Measurements from ENCODE around the gene RGMA. TPM values are rescaled to one million over a fixed set of nuclear protein-coding genes. Genes with fewer than 3 reads are reported as not detected.

RGMA gene
- total RNA-seq, 1 donor from 2014 or later: 11.4 TPM

GRCh38 chr15:93051236-93052089, 37.5 kb downstream of the RGMA start:
- no peaks in the 10 kb centered on the region for H3K27me3 Mint-ChIP-seq
- peaks cover 1% of the 10 kb centered on the region for H3K9me3 Mint-ChIP-seq (ENCODE audit: low read depth)
- H3K4me1 Mint-ChIP-seq (ENCODE audit: low read depth): no peaks in the 10 kb centered on the region
- H3K36me3 Mint-ChIP-seq (ENCODE audit: insufficient read depth): peaks cover 17% of the 10 kb centered on the region
- DNase-seq (ENCODE audit: low spot score, unreplicated experiment): no peak
- no peak overlapping the region for H3K27ac Mint-ChIP-seq
- H3K4me3 Mint-ChIP-seq (ENCODE audit: low read depth): no peak overlapping the region
- TF ChIP-seq, protein P1, sequence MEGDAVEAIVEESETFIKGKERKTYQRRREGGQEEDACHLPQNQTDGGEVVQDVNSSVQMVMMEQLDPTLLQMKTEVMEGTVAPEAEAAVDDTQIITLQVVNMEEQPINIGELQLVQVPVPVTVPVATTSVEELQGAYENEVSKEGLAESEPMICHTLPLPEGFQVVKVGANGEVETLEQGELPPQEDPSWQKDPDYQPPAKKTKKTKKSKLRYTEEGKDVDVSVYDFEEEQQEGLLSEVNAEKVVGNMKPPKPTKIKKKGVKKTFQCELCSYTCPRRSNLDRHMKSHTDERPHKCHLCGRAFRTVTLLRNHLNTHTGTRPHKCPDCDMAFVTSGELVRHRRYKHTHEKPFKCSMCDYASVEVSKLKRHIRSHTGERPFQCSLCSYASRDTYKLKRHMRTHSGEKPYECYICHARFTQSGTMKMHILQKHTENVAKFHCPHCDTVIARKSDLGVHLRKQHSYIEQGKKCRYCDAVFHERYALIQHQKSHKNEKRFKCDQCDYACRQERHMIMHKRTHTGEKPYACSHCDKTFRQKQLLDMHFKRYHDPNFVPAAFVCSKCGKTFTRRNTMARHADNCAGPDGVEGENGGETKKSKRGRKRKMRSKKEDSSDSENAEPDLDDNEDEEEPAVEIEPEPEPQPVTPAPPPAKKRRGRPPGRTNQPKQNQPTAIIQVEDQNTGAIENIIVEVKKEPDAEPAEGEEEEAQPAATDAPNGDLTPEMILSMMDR (IDR thresholded peaks at IDR 0.05; ENCODE audit: unreplicated experiment): no peak

DNA sequence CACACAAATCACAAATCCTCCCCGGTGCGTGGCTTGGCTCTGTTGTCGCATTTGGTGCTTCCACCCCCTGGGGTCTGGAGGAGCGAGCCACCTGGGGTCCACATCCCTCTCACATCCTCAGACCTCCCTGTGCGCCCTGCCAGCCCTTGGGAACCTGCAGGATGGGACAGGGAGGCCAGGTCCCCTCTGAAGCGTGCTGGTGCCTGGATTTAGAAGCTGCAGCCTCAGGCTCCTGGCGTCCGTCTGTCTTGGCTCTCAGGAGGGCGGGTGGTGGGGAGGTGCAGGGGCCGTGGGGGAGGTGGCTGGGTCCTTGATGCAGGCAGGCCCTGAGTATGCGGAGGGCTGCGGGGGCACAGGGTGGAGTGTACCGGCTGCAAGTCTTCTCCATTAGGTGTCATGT, 38.4 kb downstream of the RGMA start:
- peaks cover 24% of the 10 kb centered on the region for H3K36me3 Mint-ChIP-seq (ENCODE audit: insufficient read depth)
- peaks cover 7% of the 10 kb centered on the region for H3K9me3 Mint-ChIP-seq (ENCODE audit: low read depth)
- no peak overlapping the region for H3K4me3 Mint-ChIP-seq (ENCODE audit: low read depth)
- TF ChIP-seq, protein P1 (IDR thresholded peaks at IDR 0.05; ENCODE audit: unreplicated experiment): no peak
- no peaks in the 10 kb centered on the region for H3K4me1 Mint-ChIP-seq (ENCODE audit: low read depth)
- DNase-seq (ENCODE audit: low spot score, unreplicated experiment): no peak
- no peak overlapping the region for H3K27ac Mint-ChIP-seq
- H3K27me3 Mint-ChIP-seq: no peaks in the 10 kb centered on the region

DNA sequence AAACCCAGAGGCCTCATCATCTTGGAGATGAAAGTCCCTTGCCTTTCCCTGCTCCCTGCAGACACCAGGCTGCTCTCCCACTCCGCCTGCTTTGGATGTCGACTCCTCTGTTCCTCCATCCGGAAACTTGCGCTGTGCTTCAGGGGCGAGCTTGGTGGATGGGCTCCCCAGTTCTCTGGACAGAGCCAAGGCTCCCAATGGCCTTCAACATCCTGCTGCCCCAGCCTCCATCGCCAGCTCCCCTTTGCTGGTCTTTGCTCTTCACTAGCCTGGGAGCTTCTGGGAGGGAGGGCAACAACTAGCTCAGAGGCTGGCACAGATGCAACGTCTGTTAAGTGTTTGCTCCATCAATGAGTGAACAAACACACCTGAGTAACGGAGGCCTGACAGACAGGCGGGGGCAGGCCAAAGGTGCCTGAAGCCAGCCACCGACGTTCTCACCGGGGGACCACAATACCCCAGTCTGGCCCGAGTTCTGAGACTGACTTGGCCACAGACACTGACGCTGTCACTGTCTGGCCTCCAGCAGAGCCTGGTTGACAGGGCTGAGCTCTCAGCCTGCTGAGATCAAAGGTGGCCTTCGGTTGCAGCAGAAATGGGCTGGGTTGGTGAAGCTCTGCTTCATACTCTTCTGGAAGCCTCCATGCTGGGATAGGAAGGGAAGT, 39.0 kb downstream of the RGMA start:
- no peaks in the 10 kb centered on the region for H3K27me3 Mint-ChIP-seq
- H3K4me1 Mint-ChIP-seq (ENCODE audit: low read depth): no peaks in the 10 kb centered on the region
- H3K9me3 Mint-ChIP-seq (ENCODE audit: low read depth): peaks cover 7% of the 10 kb centered on the region
- peaks cover 27% of the 10 kb centered on the region for H3K36me3 Mint-ChIP-seq (ENCODE audit: insufficient read depth)
- no peak for DNase-seq (ENCODE audit: low spot score, unreplicated experiment)
- TF ChIP-seq, protein P1 (IDR thresholded peaks at IDR 0.05; ENCODE audit: unreplicated experiment): no peak
- H3K4me3 Mint-ChIP-seq (ENCODE audit: low read depth): no peak overlapping the region
- no peak overlapping the region for H3K27ac Mint-ChIP-seq

DNA sequence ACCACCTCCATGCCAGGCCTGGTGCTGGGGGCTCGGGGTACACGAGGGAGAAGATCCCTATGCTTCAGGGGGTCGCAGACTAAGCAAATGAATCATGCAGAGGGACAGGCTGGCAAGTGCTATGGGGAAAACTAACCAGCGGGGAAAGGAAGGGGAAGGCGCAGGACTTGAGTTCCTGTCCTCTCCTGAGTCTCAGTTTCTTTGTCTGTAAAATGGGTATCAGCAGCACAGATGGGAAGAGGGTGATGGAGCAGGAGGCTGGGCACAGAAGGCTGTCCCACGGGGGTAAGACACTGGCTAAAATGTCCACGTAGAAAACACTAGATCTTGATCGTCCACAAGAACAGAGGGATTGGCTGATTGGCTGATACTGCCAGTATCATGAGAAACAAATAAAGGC, 39.8 kb downstream of the RGMA start:
- Mint-ChIP-seq H3K27me3 (no peaks in the 10 kb centered on the region), H3K27ac (peak overlapping the region; percentile 36), H3K4me3 (ENCODE audit: low read depth) (no peak overlapping the region), H3K9me3 (ENCODE audit: low read depth) (peaks cover 7% of the 10 kb centered on the region), H3K36me3 (ENCODE audit: insufficient read depth) (peaks cover 23% of the 10 kb centered on the region), H3K4me1 (ENCODE audit: low read depth) (no peaks in the 10 kb centered on the region)
- TF ChIP-seq, protein P1 (IDR thresholded peaks at IDR 0.05; ENCODE audit: unreplicated experiment): no peak
- no peak for DNase-seq (ENCODE audit: low spot score, unreplicated experiment)

- Mint-ChIP-seq H3K27ac (peak overlapping the region; percentile 36), H3K27me3 (no peaks in the 10 kb centered on the region), H3K4me1 (ENCODE audit: low read depth) (no peaks in the 10 kb centered on the region), H3K9me3 (ENCODE audit: low read depth) (peaks cover 7% of the 10 kb centered on the region), H3K4me3 (ENCODE audit: low read depth) (no peak overlapping the region), H3K36me3 (ENCODE audit: insufficient read depth) (peaks cover 24% of the 10 kb centered on the region)
- no peak for DNase-seq (ENCODE audit: low spot score, unreplicated experiment)
- TF ChIP-seq, protein P1 (IDR thresholded peaks at IDR 0.05; ENCODE audit: unreplicated experiment): no peak
Observed at GRCh38 chr15:93048759-93049161, 40.3 kb downstream of the RGMA start.

All from progenitor cell of endocrine pancreas (in vitro differentiated cells).